ENCODE results near the gene FHOD1.

Gene FHOD1

GRCh38 chr16:67242138-67242730, 5.0 kb downstream of the FHOD1 start:
- no peak for TF ChIP-seq CTCF (IDR thresholded peaks at IDR 0.05; ENCODE audit: low read depth, low read length)
- H3K4me3 ChIP-seq (ENCODE audit: low read depth, low read length): no peak overlapping the region

GRCh38 chr16:67241008-67241900, 6.0 kb downstream of the FHOD1 start:
- H3K4me3 ChIP-seq (ENCODE audit: low read depth, low read length): no peak overlapping the region
- TF ChIP-seq CTCF (IDR thresholded peaks at IDR 0.05; ENCODE audit: low read depth, low read length): no peak

- TF ChIP-seq CTCF (IDR thresholded peaks at IDR 0.05; ENCODE audit: low read depth, low read length): no peak
- no peak overlapping the region for H3K4me3 ChIP-seq (ENCODE audit: low read depth, low read length)
Measured at GRCh38 chr16:67240506-67240905, 6.8 kb downstream of the FHOD1 start.

- no peak for TF ChIP-seq CTCF (IDR thresholded peaks at IDR 0.05; ENCODE audit: low read depth, low read length)
- H3K4me3 ChIP-seq (ENCODE audit: low read depth, low read length): no peak overlapping the region
Measured at GRCh38 chr16:67238806-67239470, 8.3 kb downstream of the FHOD1 start.

GRCh38 chr16:67238278-67238575, 9.1 kb downstream of the FHOD1 start:
- H3K4me3 ChIP-seq (ENCODE audit: low read depth, low read length): no peak overlapping the region
- TF ChIP-seq CTCF (IDR thresholded peaks at IDR 0.05; ENCODE audit: low read depth, low read length): no peak

- H3K4me3 ChIP-seq (ENCODE audit: low read depth, low read length): no peak overlapping the region
- TF ChIP-seq CTCF (IDR thresholded peaks at IDR 0.05; ENCODE audit: low read depth, low read length): no peak
Measured at GRCh38 chr16:67237396-67238277, 9.6 kb downstream of the FHOD1 start.
